ENCODE results near the gene ZNF92.
"Not testable (repeated sequence)": the region's sequence is repeated elsewhere in the genome, so short reads cannot be mapped to it uniquely, and the experiment has no call there.

ZNF92 gene

DNA sequence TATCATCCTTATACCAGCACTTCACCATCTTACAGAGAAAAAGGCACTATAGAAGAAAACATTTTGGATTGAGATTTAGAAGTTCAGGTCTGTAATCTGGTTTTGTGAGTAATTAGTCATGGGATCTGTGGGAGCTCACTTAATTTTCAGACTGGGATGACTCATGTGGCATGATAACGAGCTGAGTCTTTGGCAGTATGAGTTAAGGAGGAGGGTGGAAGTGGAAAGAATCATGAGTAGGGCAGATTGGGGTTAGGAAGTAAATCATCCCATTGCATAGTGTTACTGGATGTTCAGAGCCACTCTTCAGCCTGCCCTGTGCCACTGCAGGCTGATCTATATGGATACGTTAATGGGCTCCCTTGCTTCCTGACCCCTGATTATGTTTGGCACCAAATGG is 64.9 kb downstream of the ZNF92 start:
- DNase-seq (ENCODE audit: low read depth) = peak; percentile 24
- TF ChIP-seq MYC (IDR thresholded peaks at IDR 0.05; ENCODE audit: low read depth, low read length) (no peak), POLR2A (IDR thresholded peaks at IDR 0.05; ENCODE audit: extremely low read depth, insufficient read length) (no peak)
- TF ChIP-seq, protein P1, sequence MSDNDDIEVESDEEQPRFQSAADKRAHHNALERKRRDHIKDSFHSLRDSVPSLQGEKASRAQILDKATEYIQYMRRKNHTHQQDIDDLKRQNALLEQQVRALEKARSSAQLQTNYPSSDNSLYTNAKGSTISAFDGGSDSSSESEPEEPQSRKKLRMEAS (IDR thresholded peaks at IDR 0.05; ENCODE audit: low read depth, low read length) = no peak
- TF ChIP-seq, protein P2, sequence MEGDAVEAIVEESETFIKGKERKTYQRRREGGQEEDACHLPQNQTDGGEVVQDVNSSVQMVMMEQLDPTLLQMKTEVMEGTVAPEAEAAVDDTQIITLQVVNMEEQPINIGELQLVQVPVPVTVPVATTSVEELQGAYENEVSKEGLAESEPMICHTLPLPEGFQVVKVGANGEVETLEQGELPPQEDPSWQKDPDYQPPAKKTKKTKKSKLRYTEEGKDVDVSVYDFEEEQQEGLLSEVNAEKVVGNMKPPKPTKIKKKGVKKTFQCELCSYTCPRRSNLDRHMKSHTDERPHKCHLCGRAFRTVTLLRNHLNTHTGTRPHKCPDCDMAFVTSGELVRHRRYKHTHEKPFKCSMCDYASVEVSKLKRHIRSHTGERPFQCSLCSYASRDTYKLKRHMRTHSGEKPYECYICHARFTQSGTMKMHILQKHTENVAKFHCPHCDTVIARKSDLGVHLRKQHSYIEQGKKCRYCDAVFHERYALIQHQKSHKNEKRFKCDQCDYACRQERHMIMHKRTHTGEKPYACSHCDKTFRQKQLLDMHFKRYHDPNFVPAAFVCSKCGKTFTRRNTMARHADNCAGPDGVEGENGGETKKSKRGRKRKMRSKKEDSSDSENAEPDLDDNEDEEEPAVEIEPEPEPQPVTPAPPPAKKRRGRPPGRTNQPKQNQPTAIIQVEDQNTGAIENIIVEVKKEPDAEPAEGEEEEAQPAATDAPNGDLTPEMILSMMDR (IDR thresholded peaks at IDR 0.05; ENCODE audit: low read depth, low read length) = no peak
- H3K4me3 ChIP-seq (ENCODE audit: low read depth, low read length) = no peak overlapping the region

DNA sequence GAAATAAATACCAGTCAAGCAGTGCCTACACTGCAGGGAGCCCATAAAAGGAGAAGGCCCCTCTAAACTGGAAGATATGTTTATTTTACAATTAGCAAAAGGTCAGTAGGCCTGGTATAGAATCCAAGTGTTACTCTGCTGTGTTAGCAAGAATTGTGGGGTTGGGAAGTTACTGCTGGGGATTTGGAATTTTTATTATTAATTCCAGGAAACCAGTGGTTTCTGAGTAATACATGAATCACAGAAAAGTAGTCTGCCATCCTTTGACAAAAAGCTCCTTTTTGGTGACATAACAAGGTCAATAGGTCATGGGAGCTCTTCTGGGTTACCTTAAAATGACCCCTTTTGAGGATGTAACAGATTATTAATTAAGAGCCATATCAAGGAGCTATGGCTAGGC is 67.4 kb downstream of the ZNF92 start:
- TF ChIP-seq, protein P2 (IDR thresholded peaks at IDR 0.05; ENCODE audit: low read depth, low read length) = no peak
- TF ChIP-seq POLR2A (IDR thresholded peaks at IDR 0.05; ENCODE audit: extremely low read depth, insufficient read length) (no peak), MYC (IDR thresholded peaks at IDR 0.05; ENCODE audit: low read depth, low read length) (no peak)
- TF ChIP-seq, protein P1 (IDR thresholded peaks at IDR 0.05; ENCODE audit: low read depth, low read length) = no peak
- H3K4me3 ChIP-seq (ENCODE audit: low read depth, low read length) = no peak overlapping the region
- DNase-seq (ENCODE audit: low read depth) = no peak

DNA sequence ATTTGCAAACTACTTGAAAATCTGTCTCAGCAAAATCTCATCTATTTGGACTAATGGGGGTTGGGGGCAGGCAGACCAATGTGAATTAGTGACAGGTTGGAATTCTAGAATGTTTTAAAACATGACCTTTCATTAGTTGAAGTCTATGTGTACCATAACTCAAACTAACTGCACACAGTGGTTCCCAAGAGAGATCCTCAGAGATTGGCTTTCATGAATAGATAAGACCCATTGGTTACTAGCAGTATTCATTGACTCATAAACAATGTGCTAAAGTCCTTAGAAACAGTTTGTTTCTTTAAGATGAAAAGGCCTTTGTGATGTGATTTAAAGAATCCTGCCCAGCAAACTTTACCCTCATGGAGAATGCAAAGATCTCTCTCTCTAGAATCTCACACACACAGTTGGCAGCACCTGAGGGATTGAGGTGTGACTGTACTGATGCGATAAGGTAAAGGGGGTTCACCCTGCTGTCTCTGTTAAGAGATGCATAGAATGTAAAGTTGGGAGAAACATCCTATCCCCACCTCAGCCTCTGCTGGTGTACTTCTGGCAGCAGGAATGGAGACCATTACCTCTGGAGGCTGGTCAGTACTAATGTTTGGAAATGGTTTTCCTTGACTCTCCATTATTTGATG is 70.7 kb downstream of the ZNF92 start:
- no peak for DNase-seq (ENCODE audit: low read depth)
- TF ChIP-seq, protein P1 (IDR thresholded peaks at IDR 0.05; ENCODE audit: low read depth, low read length) = no peak
- TF ChIP-seq POLR2A (IDR thresholded peaks at IDR 0.05; ENCODE audit: extremely low read depth, insufficient read length) = no peak
- TF ChIP-seq, protein P2 (IDR thresholded peaks at IDR 0.05; ENCODE audit: low read depth, low read length) = no peak
- TF ChIP-seq MYC (IDR thresholded peaks at IDR 0.05; ENCODE audit: low read depth, low read length) = no peak
- H3K4me3 ChIP-seq (ENCODE audit: low read depth, low read length) = no peak overlapping the region

DNA sequence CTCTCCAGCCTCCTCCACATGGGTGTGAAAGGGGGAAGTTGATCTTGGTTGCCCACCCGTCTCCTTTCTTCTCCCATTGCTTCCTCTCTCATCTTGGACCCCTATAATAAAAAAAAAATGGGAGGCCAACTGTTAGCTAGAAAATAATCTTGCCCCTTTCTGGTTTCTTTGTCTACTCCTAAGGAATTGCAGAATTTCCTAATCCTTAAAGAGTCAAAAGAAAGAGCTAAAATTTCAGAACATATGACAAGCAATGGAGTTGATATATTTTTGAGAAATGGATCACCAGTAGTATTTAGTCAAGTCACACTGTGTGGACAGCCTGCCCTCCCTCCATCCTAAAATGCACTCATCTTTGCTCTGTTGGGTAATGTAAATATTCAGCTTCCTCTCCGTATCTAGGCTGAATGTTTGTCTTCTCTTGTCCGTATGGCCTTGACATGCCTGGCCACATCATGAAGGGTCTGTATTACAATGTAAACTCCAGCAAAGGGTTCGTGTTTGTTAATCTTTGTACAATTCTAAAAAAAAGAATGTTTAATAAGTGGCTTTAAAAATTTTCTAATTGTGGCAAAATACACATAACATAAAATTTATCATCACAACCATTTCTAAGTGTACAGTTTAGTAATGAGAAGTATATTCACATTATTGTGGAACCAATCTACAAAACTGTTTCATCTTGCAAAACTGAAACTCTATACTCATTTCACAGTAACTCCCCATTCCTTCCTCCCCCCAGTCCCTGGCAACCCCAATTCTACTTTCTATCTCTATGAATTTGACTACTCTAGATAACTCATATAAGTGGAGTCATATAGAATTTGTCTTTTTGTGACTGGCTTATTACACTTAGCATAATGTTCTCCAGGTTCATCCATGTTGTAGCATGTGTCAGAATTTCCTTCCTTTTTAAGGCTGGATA is 71.5 kb downstream of the ZNF92 start:
- TF ChIP-seq, protein P1 (IDR thresholded peaks at IDR 0.05; ENCODE audit: low read depth, low read length) = no peak
- TF ChIP-seq, protein P2 (IDR thresholded peaks at IDR 0.05; ENCODE audit: low read depth, low read length) = no peak
- TF ChIP-seq POLR2A (IDR thresholded peaks at IDR 0.05; ENCODE audit: extremely low read depth, insufficient read length) (no peak), MYC (IDR thresholded peaks at IDR 0.05; ENCODE audit: low read depth, low read length) (no peak)
- H3K4me3 ChIP-seq (ENCODE audit: low read depth, low read length) = no peak overlapping the region
- DNase-seq (ENCODE audit: low read depth) = no peak

DNA sequence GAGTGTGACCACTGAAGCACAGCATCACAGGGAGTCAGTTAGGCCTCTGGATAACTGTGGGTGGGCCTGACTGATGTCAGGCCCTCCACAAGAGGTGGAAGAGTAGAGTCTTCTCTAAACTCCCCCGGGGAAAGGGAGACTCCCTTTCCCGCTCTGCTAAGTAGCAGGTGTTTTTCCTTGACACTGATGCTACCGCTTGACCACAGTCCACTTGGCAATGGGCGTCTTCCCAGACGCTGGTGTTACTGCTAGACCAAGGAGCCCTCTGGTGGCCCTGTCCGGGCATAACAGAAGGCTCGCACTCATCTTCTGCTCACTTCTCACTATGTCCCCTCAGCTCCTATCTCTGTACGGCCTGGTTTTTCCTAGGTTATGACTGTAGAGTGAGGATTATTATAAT is 73.4 kb downstream of the ZNF92 start:
- peak; percentile 37 for DNase-seq (ENCODE audit: low read depth)

DNA sequence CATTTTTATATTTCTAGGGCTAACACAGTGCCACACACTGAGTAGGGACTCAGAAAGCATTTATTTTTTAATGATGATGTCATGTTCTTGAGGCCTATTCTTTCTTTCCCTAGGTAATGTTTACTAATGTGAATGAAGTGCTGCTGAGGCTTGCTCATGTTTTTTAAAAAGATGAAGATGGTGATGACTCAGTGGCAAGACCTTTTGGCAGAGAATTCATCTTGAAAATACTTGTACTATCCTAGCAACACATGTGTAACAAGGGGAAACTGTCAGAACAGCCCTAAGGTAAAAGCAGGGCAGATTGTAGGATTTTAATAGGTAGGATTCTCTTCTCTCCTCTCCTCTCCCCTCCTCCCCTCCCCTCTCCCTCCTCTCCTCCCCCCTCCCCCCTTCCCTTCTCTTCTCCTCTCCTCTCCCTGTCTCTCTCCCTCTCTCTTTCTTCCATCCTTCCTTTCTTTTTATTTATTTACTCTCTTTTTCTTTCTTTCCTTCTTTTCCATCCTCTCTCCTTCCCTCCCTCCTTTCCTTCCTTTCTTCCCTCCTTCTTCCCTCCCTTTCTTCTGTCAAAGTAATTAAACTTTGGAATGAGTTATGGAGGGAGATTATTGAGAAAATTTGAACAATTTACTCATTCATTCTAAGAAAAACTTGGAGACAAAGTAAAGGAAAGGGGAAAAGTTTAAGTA is 75.3 kb downstream of the ZNF92 start:
- no peak for DNase-seq (ENCODE audit: low read depth)
- H3K4me3 ChIP-seq (ENCODE audit: low read depth, low read length) = no peak overlapping the region
- no peak for TF ChIP-seq MYC (IDR thresholded peaks at IDR 0.05; ENCODE audit: low read depth, low read length)
- TF ChIP-seq POLR2A (IDR thresholded peaks at IDR 0.05; ENCODE audit: extremely low read depth, insufficient read length) = no peak
- TF ChIP-seq, protein P2 (IDR thresholded peaks at IDR 0.05; ENCODE audit: low read depth, low read length) = no peak
- TF ChIP-seq, protein P1 (IDR thresholded peaks at IDR 0.05; ENCODE audit: low read depth, low read length) = no peak

More for the DNA sequence above, 73.4 kb downstream of the ZNF92 start:
- H3K4me3 ChIP-seq (ENCODE audit: low read depth, low read length) = not testable (repeated sequence)
